Calu3 (cell line): ENCODE measurements around the gene MRTO4. TPM values are rescaled to one million over a fixed set of nuclear protein-coding genes. Genes with fewer than 3 reads are reported as not detected.
"Not testable (repeated sequence)": the region's sequence is repeated elsewhere in the genome, so short reads cannot be mapped to it uniquely, and the experiment has no call there.

Experiments used
- BruUV-seq: library from RNA; stranded (reverse); fragments of 400-500 nt; replicated peaks from 2 replicates; lab custom pipeline; 2021; lab: Mats Ljungman, UMichigan
- CTCF ChIA-PET: fragments of 300-600 bp; sonication (Branson Sonifier 250); formaldehyde crosslinking; loops from one replicate; lab custom pipeline; 2022; ENCODE audit warnings: antibody characterized with exemption; lab: Charles Lee
- DNase-seq: peaks from one replicate; pipeline ENCODE4 v3.0.0; 2022
- H3K27ac Mint-ChIP-seq: one replicate; pipeline ENCODE4 v1.8.0; 2022; ENCODE audit warnings: mixed read lengths; ENCODE audit not compliant: unreplicated experiment
- H3K27me3 Mint-ChIP-seq: one replicate; pipeline ENCODE4 v1.8.0; 2022; ENCODE audit warnings: mixed read lengths; ENCODE audit not compliant: unreplicated experiment
- H3K36me3 Mint-ChIP-seq: one replicate; pipeline ENCODE4 v1.8.0; 2022; ENCODE audit warnings: mild to moderate bottlenecking, moderate library complexity, mixed read lengths; ENCODE audit not compliant: insufficient read depth, unreplicated experiment
- H3K4me1 Mint-ChIP-seq: one replicate; pipeline ENCODE4 v1.8.0; 2022; ENCODE audit warnings: mild to moderate bottlenecking, low read depth, mixed read lengths; ENCODE audit not compliant: unreplicated experiment
- H3K4me3 Mint-ChIP-seq: one replicate; pipeline ENCODE4 v1.8.0; 2022; ENCODE audit warnings: mild to moderate bottlenecking, low read depth, moderate library complexity, mixed read lengths; ENCODE audit not compliant: unreplicated experiment
- H3K9me3 Mint-ChIP-seq: one replicate; pipeline ENCODE4 v1.8.0; 2022; ENCODE audit warnings: low read depth, mixed read lengths; ENCODE audit not compliant: unreplicated experiment
- CTCF ChIP-seq: fragments of 200-600 bp; IDR thresholded peaks from one replicate; pipeline ENCODE4 v1.8.0; 2022; ENCODE audit warnings: antibody characterized with exemption; ENCODE audit not compliant: unreplicated experiment
- intact Hi-C: fragments of 100-400 bp; cut with micrococcal nuclease; formaldehyde crosslinking; loops from one replicate; pipeline ENCODE4 v1.10.0; 2022; ENCODE audit not compliant: unreplicated experiment
- total RNA-seq: library from RNA; stranded (reverse); gene quantifications from 2 replicates; pipeline ENCODE4 v1.2.3, GENCODE V29; 2022

Gene MRTO4
- total RNA-seq, 1 experiment from 2014 or later: 37.0 TPM

GRCh38 chr1:19222573-19222972 lies 29.0 kb upstream of the MRTO4 start:
- Mint-ChIP-seq H3K9me3 (no peaks in the 10 kb centered on the region), H3K4me3 (no peak overlapping the region), H3K4me1 (no peaks in the 10 kb centered on the region), H3K36me3 (peaks cover 24% of the 10 kb centered on the region), H3K27me3 (no peaks in the 10 kb centered on the region), H3K27ac (no peak overlapping the region)
- BruUV-seq: no TSS peak
- intact Hi-C loops: no loop called here
- no peak for TF ChIP-seq CTCF
- CTCF ChIA-PET: no interaction called here
- no peak for DNase-seq

- no peak overlapping the region for H3K27ac Mint-ChIP-seq
- intact Hi-C loops: no loop called here
- no peak for DNase-seq
- H3K27me3 Mint-ChIP-seq: no peaks in the 10 kb centered on the region
- no peaks in the 10 kb centered on the region for H3K4me1 Mint-ChIP-seq
- TF ChIP-seq CTCF: no peak
- H3K4me3 Mint-ChIP-seq: no peak overlapping the region
- BruUV-seq: no TSS peak
- CTCF ChIA-PET: no interaction called here
- no peaks in the 10 kb centered on the region for H3K9me3 Mint-ChIP-seq
- peaks cover 18% of the 10 kb centered on the region for H3K36me3 Mint-ChIP-seq
These were observed 28.4 kb upstream of the MRTO4 start for GRCh38 chr1:19222979-19223824.

- no peaks in the 10 kb centered on the region for H3K9me3 Mint-ChIP-seq
- no peak for DNase-seq
- CTCF ChIA-PET: no interaction called here
- no peak overlapping the region for H3K4me3 Mint-ChIP-seq
- TF ChIP-seq CTCF: no peak
- no peaks in the 10 kb centered on the region for H3K4me1 Mint-ChIP-seq
- H3K36me3 Mint-ChIP-seq: peaks cover 13% of the 10 kb centered on the region
- H3K27ac Mint-ChIP-seq: no peak overlapping the region
- H3K27me3 Mint-ChIP-seq: no peaks in the 10 kb centered on the region
- intact Hi-C loops: no loop called here
- BruUV-seq: no TSS peak
These were observed 22.4 kb upstream of the MRTO4 start for GRCh38 chr1:19229229-19229628.

- intact Hi-C loops: no loop called here
- Mint-ChIP-seq H3K9me3 (no peaks in the 10 kb centered on the region), H3K27ac (no peak overlapping the region), H3K27me3 (no peaks in the 10 kb centered on the region), H3K4me1 (no peaks in the 10 kb centered on the region), H3K36me3 (peaks cover 7% of the 10 kb centered on the region), H3K4me3 (no peak overlapping the region)
- DNase-seq: no peak
- BruUV-seq: no TSS peak
- TF ChIP-seq CTCF: no peak
- CTCF ChIA-PET: no interaction called here
These were observed 21.7 kb upstream of the MRTO4 start for GRCh38 chr1:19229828-19230325.

- CTCF ChIA-PET, H3K27ac Mint-ChIP-seq, H3K9me3 Mint-ChIP-seq, H3K4me1 Mint-ChIP-seq, BruUV-seq, intact Hi-C loops, H3K36me3 Mint-ChIP-seq, H3K27me3 Mint-ChIP-seq, H3K4me3 Mint-ChIP-seq, DNase-seq: not testable (repeated sequence)
These were observed 19.7 kb upstream of the MRTO4 start for GRCh38 chr1:19231736-19232523.
